A172 (cell line): ENCODE measurements around the gene ASIC3. TPM values are rescaled to one million over a fixed set of nuclear protein-coding genes. Genes with fewer than 3 reads are reported as not detected.
"Not testable (repeated sequence)": the region's sequence is repeated elsewhere in the genome, so short reads cannot be mapped to it uniquely, and the experiment has no call there.

Experiments
- DNase-seq: peaks from one replicate; pipeline ENCODE4 v3.0.0-alpha.2; 2015; ENCODE audit warnings: low spot score
- total RNA-seq: library from RNA; depleted of rRNA; stranded (reverse); fragments of >200 nt; shearing (Covaris generic); gene quantifications from 2 replicates; pipeline ENCODE4 v1.2.3, GENCODE V29; 2014; rRNA removed

ASIC3 gene
- total RNA-seq: 0.31 and 0.53 TPM in 2 replicates

- DNase-seq: no peak
These were observed at the start of gene ASIC3 for GRCh38 chr7:151047976-151048815. Gene ASIC3, plus strand, starts transcription at chr7:151048531. Its CDS starts 355 bp downstream, at chr7:151048886.

- DNase-seq: no peak
These were observed 49.3 kb upstream of the ASIC3 start for GRCh38 chr7:150999001-150999400.

- DNase-seq: no peak
These were observed 48.7 kb upstream of the ASIC3 start for GRCh38 chr7:150999497-151000230.

- no peak for DNase-seq
These were observed 47.3 kb upstream of the ASIC3 start for GRCh38 chr7:151000897-151001495.

DNA sequence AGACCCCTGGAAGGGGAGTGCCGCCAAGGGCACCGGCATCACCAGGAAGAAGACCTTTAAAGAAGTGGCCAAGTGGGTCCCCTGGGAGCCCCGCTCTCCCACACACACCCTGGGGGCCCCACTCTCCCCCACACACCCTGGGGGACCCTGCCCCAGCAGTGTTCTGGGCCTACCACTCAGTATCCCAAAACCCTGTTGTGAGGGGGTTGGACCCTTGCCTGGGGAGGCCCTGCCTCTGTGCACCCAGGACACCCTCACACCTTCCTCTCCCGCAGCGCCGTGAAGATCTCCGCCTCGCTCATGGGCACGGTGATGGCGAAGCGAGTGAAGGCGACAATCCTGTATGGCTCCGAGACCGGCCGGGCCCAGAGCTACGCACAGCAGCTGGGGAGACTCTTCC, 46.8 kb upstream of the ASIC3 start:
- DNase-seq: no peak

DNA sequence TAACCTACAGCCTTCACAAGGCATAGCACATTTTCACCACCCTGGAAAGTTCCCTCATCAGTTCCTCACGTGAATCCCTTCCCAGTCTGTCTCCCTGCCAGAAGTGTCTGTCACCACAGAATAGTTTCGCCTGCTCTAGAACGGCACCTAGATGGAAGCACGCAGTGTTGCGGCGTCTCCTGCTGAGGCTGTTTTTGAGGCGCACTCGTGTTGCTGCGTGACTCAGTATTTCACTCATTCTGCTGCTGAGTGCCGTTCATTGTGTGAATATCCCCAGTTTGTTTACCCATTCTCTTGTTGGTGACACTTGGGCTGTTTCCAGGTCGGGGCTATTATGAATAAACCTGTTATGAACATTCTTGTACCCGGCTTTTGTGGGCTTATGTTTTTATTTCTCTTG, 44.8 kb upstream of the ASIC3 start:
- no peak for DNase-seq

DNA sequence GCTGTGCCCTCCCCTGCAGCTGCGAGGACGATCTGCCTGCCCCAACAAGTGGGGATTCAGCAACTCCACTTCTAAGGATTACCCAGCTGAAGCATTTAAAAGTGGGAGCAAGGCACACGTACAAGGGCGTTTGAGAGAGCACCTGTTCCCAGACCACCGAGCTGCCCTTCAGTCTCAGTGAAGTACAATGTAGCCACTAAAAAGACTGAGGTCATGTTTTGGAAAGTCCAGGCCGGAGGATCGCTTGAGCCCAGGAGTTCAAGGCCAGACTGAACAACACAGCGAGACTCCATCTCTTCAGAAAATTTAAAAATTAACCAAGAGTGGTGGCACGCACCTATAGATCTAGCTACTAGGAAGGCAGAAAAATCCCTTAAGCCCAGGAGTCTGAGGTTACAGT, 42.8 kb upstream of the ASIC3 start:
- no peak for DNase-seq

DNA sequence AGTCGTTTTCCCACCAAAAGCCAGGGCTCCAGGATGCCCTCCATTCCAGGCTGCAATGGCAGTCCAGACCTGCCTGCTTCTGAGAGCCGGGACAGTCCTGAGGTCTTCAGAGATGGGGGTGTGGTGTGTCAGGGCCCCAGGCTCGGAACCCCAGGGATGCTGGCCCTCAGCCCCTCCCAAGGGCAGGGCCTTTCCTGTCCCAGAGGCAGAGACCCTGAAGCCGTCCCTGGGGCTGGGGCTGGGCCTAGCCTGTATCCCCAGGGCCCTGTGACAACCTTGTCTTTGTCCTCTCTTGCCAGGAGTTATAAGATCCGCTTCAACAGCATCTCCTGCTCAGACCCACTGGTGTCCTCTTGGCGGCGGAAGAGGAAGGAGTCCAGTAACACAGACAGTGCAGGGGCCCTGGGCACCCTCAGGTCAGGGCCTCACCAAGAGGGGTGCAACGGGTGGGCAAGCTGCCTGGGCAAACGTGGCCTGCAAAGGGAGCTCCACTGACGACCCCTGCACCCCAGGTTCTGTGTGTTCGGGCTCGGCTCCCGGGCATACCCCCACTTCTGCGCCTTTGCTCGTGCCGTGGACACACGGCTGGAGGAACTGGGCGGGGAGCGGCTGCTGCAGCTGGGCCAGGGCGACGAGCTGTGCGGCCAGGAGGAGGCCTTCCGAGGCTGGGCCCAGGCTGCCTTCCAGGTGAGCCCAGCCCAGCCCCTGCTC, 41.6 kb upstream of the ASIC3 start:
- no peak for DNase-seq

- no peak for DNase-seq
These were observed 40.8 kb upstream of the ASIC3 start for GRCh38 chr7:151007469-151007898.

GRCh38 chr7:151008143-151008510, 40.2 kb upstream of the ASIC3 start:
- DNase-seq: peak; percentile 30

- no peak for DNase-seq
These were observed 39.6 kb upstream of the ASIC3 start for GRCh38 chr7:151008511-151009323.

GRCh38 chr7:151009327-151010036, 38.8 kb upstream of the ASIC3 start:
- no peak for DNase-seq

GRCh38 chr7:151010037-151010306, 38.4 kb upstream of the ASIC3 start:
- DNase-seq: no peak

DNA sequence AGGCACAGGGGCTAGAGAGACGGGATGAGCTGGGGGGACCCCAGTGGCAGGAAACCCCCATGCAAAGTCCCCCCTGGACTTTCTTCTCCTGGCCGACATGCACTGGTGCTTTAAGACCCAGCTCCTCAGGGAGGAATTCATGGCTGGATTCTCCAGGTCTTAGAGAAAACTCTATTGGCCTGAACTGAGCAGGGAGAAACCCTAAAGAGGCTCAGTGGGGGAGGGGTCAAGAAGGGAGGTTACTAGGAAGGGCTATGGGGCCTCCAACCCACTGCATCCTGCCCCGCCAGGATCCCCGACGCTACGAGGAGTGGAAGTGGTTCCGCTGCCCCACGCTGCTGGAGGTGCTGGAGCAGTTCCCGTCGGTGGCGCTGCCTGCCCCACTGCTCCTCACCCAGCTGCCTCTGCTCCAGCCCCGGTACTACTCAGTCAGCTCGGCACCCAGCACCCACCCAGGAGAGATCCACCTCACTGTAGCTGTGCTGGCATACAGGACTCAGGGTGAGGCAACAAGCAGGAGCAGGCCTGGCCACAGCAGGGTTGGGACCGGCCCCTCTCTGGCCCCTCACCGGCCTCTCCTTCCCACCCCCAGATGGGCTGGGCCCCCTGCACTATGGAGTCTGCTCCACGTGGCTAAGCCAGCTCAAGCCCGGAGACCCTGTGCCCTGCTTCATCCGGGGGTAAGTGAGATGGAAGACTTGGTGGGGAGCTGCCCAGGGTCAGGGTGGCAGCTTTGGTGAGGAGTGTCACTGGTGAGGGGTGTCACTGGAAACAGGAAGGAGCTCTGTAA, 37.8 kb upstream of the ASIC3 start:
- no peak for DNase-seq

- no peak for DNase-seq
These were observed 37.3 kb upstream of the ASIC3 start for GRCh38 chr7:151011097-151011409.

- not testable (repeated sequence) for DNase-seq
These were observed 36.7 kb upstream of the ASIC3 start for GRCh38 chr7:151011616-151012015.

DNA sequence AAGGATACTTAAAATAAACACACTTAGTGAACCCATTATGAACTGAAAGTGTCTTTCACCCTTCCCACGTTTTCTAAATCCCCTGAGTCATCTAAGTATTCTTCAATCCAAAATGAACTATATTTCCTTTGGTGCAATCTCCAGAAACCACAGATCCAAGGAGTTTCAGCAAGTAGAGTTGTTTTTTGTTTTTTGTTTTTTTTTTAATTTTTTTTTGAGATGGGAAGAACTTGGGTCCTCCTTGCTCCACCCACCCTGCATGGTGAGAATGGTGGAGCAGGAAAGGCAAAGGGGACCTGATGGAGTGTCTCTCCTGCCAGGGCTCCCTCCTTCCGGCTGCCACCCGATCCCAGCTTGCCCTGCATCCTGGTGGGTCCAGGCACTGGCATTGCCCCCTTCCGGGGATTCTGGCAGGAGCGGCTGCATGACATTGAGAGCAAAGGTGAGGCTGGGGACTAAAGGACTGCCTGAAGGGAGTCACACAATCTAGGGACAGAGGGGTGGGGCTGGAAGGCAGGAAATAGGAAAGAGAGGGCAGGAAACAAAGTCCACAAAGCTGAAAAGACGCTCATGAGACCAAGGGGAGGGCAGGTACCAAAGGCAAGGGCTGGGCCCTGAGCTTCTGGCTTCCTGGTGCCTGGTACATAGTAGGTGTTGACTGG, 36.2 kb upstream of the ASIC3 start:
- no peak for DNase-seq

GRCh38 chr7:151012911-151013347, 35.4 kb upstream of the ASIC3 start:
- no peak for DNase-seq

DNA sequence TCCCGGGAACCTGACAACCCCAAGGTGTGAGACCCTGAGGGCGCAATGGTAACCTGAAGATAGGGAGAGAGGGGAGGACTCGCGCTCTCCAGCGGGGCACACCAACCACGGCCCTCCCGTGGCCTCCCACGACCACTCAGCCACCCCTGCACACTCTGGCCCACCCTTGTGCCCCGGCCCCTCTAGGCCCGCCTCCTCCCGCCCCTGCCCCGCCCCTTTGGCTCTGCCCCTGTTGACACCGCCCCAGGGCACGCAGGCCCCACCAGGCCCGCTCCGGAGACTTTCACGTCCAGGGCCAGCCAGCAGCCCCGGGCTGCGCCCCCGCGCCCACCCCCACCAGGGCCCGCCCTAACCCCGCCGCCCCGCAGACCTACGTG, 35.0 kb upstream of the ASIC3 start:
- DNase-seq: no peak
